IMR-90 (cell line): Measurements from ENCODE around the gene LAPTM5. TPM values are rescaled to one million over a fixed set of nuclear protein-coding genes. Genes with fewer than 3 reads are reported as not detected.
"Not testable (repeated sequence)": the region's sequence is repeated elsewhere in the genome, so short reads cannot be mapped to it uniquely, and the experiment has no call there.

Source experiments
- ATAC-seq: fragments of 200-7000 bp; cut with Tn5 transposase; 2 replicates; pipeline ENCODE4 v1.9.1; 2020; ENCODE audit warnings: low read depth, mild to moderate bottlenecking, moderate library complexity
- BruUV-seq: library from RNA; stranded (reverse); fragments of 400-500 nt; replicated peaks from 2 replicates; lab custom pipeline; 2021; lab: Mats Ljungman, UMichigan
- CTCF ChIA-PET: fragments of 300-600 bp; formaldehyde crosslinking; extraction: SDS; loops from one replicate; lab custom pipeline; 2021; ENCODE audit warnings: antibody characterized with exemption; lab: Yijun Ruan, JAX
- POLR2A ChIA-PET: fragments of 300-600 bp; sonication (Branson Sonifier 250); formaldehyde crosslinking; loops from one replicate; lab custom pipeline; 2022; ENCODE audit warnings: antibody characterized with exemption; ENCODE audit not compliant: unreplicated experiment; lab: Charles Lee
- DNase-seq: peaks from one replicate; pipeline ENCODE4 v3.0.0; 2013
- H2AFZ ChIP-seq: replicated peaks from 2 replicates; pipeline ENCODE3; 2013; ENCODE audit warnings: low read length, mild to moderate bottlenecking; ENCODE audit not compliant: poor library complexity
- H2AK5ac ChIP-seq: 2 replicates; pipeline ENCODE4 v1.6.1; 2013; ENCODE audit warnings: low read depth, low read length, inconsistent platforms
- H2AK9ac ChIP-seq: replicated peaks from 2 replicates; pipeline ENCODE3; 2013; ENCODE audit warnings: mild to moderate bottlenecking, low read depth, low read length, moderate library complexity; ENCODE audit not compliant: poor library complexity
- H2BK120ac ChIP-seq: 2 replicates; pipeline ENCODE4 v1.6.1; 2013; ENCODE audit warnings: low read depth, low read length, inconsistent platforms
- H2BK15ac ChIP-seq: 3 replicates; pipeline ENCODE4 v1.6.1; 2013; ENCODE audit warnings: low read depth, low read length, inconsistent platforms
- H2BK20ac ChIP-seq: 2 replicates; pipeline ENCODE4 v1.6.1; 2013; ENCODE audit warnings: low read depth, mild to moderate bottlenecking, inconsistent platforms, low read length, moderate library complexity
- H2BK5ac ChIP-seq: 2 replicates; pipeline ENCODE4 v1.6.1; 2013; ENCODE audit warnings: mild to moderate bottlenecking, low read depth, low read length, inconsistent platforms; ENCODE audit not compliant: poor library complexity, severe bottlenecking
- H3K14ac ChIP-seq: replicated peaks from 2 replicates; pipeline ENCODE4 v1.6.1; 2013; ENCODE audit warnings: low read depth, low read length, inconsistent platforms
- H3K18ac ChIP-seq: 2 replicates; pipeline ENCODE4 v1.6.1; 2013; ENCODE audit warnings: low read depth, low read length, control low read depth
- H3K23ac ChIP-seq: 2 replicates; pipeline ENCODE4 v1.6.1; 2013; ENCODE audit warnings: low read depth, low read length, inconsistent platforms
- H3K27ac ChIP-seq: 2 replicates; pipeline ENCODE4 v1.5.1; 2013; ENCODE audit warnings: mild to moderate bottlenecking, control low read depth, low read length; ENCODE audit not compliant: insufficient read depth
- H3K27me3 ChIP-seq: 2 replicates; pipeline ENCODE4 v1.6.1; 2013; ENCODE audit warnings: low read length; ENCODE audit not compliant: control insufficient read depth, insufficient read depth
- H3K36me3 ChIP-seq: 2 replicates; pipeline ENCODE4 v1.6.1; 2013; ENCODE audit warnings: low read length, mixed read lengths; ENCODE audit not compliant: control insufficient read depth, insufficient read depth
- H3K4ac ChIP-seq: 2 replicates; pipeline ENCODE4 v1.6.1; 2013; ENCODE audit warnings: low read depth, low read length, inconsistent platforms
- H3K4me1 ChIP-seq: 2 replicates; pipeline ENCODE4 v1.6.1; 2013; ENCODE audit warnings: low read length, mixed read lengths; ENCODE audit not compliant: control insufficient read depth, insufficient read depth
- H3K4me2 ChIP-seq: 2 replicates; pipeline ENCODE4 v1.6.1; 2013; ENCODE audit warnings: low read depth, mild to moderate bottlenecking, control low read depth, low read length, moderate library complexity
- H3K4me3 ChIP-seq: 2 replicates; pipeline ENCODE4 v1.5.1; 2013; ENCODE audit warnings: low read depth, mild to moderate bottlenecking, control low read depth, low read length, moderate library complexity; ENCODE audit not compliant: insufficient read depth
- H3K56ac ChIP-seq: 2 replicates; pipeline ENCODE4 v1.6.1; 2013; ENCODE audit warnings: low read length, inconsistent platforms; ENCODE audit not compliant: insufficient read depth; ENCODE audit errors: extremely low read depth
- H3K79me1 ChIP-seq, 2 experiments: 2 replicates each; pipeline ENCODE4 v1.6.1; 2013; ENCODE audit warnings: low read length in 2 of 2, inconsistent platforms in 1 of 2, low read depth in 1 of 2
- H3K9ac ChIP-seq: 2 replicates; pipeline ENCODE4 v1.6.1; 2013; ENCODE audit warnings: low read depth, low read length, control low read depth
- H3K9me1 ChIP-seq: 2 replicates; pipeline ENCODE4 v1.6.1; 2013; ENCODE audit warnings: low read length, inconsistent platforms; ENCODE audit not compliant: insufficient read depth
- H3K9me3 ChIP-seq: 2 replicates; pipeline ENCODE4 v1.6.1; 2013; ENCODE audit warnings: low read length; ENCODE audit not compliant: control insufficient read depth, insufficient read depth
- H4K20me1 ChIP-seq: 2 replicates; pipeline ENCODE4 v1.6.1; 2013; ENCODE audit warnings: low read length, inconsistent platforms; ENCODE audit not compliant: insufficient read depth
- H4K5ac ChIP-seq: 2 replicates; pipeline ENCODE4 v1.6.1; 2013; ENCODE audit warnings: mild to moderate bottlenecking, low read depth, low read length, control low read depth
- H4K8ac ChIP-seq, 2 experiments: 2 replicates each; pipeline ENCODE4 v1.6.1; 2013; ENCODE audit warnings: low read depth in 2 of 2, low read length in 2 of 2, control low read depth in 1 of 2, inconsistent platforms in 1 of 2
- H4K91ac ChIP-seq: 2 replicates; pipeline ENCODE4 v1.6.1; 2013; ENCODE audit warnings: low read depth, low read length, inconsistent platforms; ENCODE audit not compliant: insufficient read depth
- CHD1 ChIP-seq: IDR thresholded peaks from 2 replicates; pipeline ENCODE4 v1.6.1; 2012; ENCODE audit warnings: low read depth, low read length, improper control_type of control experiment
- MAFK ChIP-seq: IDR thresholded peaks from 2 replicates; pipeline ENCODE4 v1.6.1; 2012; ENCODE audit warnings: low read depth, low read length, improper control_type of control experiment
- WGBS, 2 experiments: methylation state at CpG; one replicate each; pipeline versions ENCODE4 v1.1.5 to v1.1.7; 2013; ENCODE audit warnings: missing lambda C conversion rate in 2 of 2; ENCODE audit not compliant: insufficient read length in 1 of 2; ENCODE audit errors: extremely low coverage in 2 of 2; 5-methylcytosine and 5-hydroxymethylcytosine counted together
- dilution Hi-C: fragments of 300-500 bp; cut with HindIII; formaldehyde crosslinking; loops from one replicate; pipeline ENCODE4 v1.14.3; 2018; ENCODE audit warnings: low sequenced_read_pairs; ENCODE audit not compliant: unreplicated experiment
- in situ Hi-C: fragments of 300-500 bp; cut with MboI; formaldehyde crosslinking; loops from 3 replicates; pipeline ENCODE4 v1.14.3; 2019; ENCODE audit warnings: low sequenced_read_pairs, inconsistent platforms, mixed read lengths
- intact Hi-C: fragments of 100-400 bp; cut with micrococcal nuclease; formaldehyde crosslinking; loops from 2 replicates; pipeline ENCODE4 v1.10.0; 2022
- polyA plus RNA-seq, 3 experiments: library from polyadenylated mRNA; depleted of rRNA; stranded (reverse); fragments of >200 nt; gene quantifications; 2 replicates each; pipeline ENCODE4 v1.2.3, GENCODE V29; 2012; ENCODE audit warnings: low replicate concordance in 1 of 3
- total RNA-seq: library from RNA; depleted of rRNA; stranded (reverse); fragments of >200 nt; gene quantifications from 2 replicates; pipeline ENCODE4 v1.2.3, GENCODE V29; 2012

The LAPTM5 gene
- total and polyA plus RNA-seq, 2 of the 4 experiments (the other 2 are of a cell fraction), result 0.09 TPM; not detected in 1

GRCh38 chr1:30790850-30791778 is 33.5 kb upstream of the LAPTM5 start (continued):
- TF ChIP-seq CHD1 (no peak), MAFK (no peak)

GRCh38 chr1:30790256-30790525 is 32.6 kb upstream of the LAPTM5 start:
- H2BK5ac ChIP-seq, H3K36me3 ChIP-seq, H3K4me2 ChIP-seq, H4K20me1 ChIP-seq, H4K91ac ChIP-seq, H3K9me1 ChIP-seq, H3K4me1 ChIP-seq, H3K56ac ChIP-seq, H3K9me3 ChIP-seq, H3K23ac ChIP-seq, H2BK120ac ChIP-seq, H3K27ac ChIP-seq, H2BK20ac ChIP-seq, H3K14ac ChIP-seq, H2AFZ ChIP-seq, H2BK15ac ChIP-seq, H2AK9ac ChIP-seq, H3K18ac ChIP-seq, H3K4me3 ChIP-seq, DNase-seq, H3K79me1 ChIP-seq, ATAC-seq, BruUV-seq, in situ Hi-C loops, dilution Hi-C loops, H4K8ac ChIP-seq, H3K9ac ChIP-seq, intact Hi-C loops, H3K4ac ChIP-seq, H2AK5ac ChIP-seq, H4K5ac ChIP-seq: not testable (repeated sequence)
- no CpG with 5 or more reads among the region's 5 CpGs for WGBS, 2 experiments
- H3K27me3 ChIP-seq, result peaks cover 28% of the 10 kb centered on the region
- POLR2A ChIA-PET, result interaction anchor here (0.6 kb wide), 1 partner anchor 124 kb away, joined by 4 read pairs; no protein-coding TSS in a partner anchor
- CTCF ChIA-PET, result interaction anchor here (0.6 to 1.9 kb wide), 4 partner anchors 11 to 122 kb away, joined by 3 to 5 read pairs (median 4); no protein-coding TSS in a partner anchor
